ENCODE measurements around the gene CD52.
A peak's percentile ranks its signal among the peaks of the same experiment; 100 is the strongest.

The CD52 gene

GRCh38 chr1:26275580-26276431 lies 42.0 kb upstream of the CD52 start (continued):
- TF ChIP-seq ZNF2 (tag by site-specific recombination; IDR thresholded peaks at IDR 0.05) (0 out of 2 replicates have a peak, but pooled peaks have one; percentile 34), GLI2 (tag by site-specific recombination; IDR thresholded peaks at IDR 0.05; ENCODE audit: borderline replicate concordance, low read depth) (no peak), ZNF335 (tag by site-specific recombination; conservative IDR thresholded peaks at IDR 0.05) (peak; percentile 50), ZBTB21 (tag by site-specific recombination; IDR thresholded peaks at IDR 0.05) (no peak), IKZF3 (tag by site-specific recombination; IDR thresholded peaks at IDR 0.05) (peak; percentile 58), SP2 (tag by site-specific recombination; IDR thresholded peaks at IDR 0.05) (peak; percentile 53), EGR2 (tag by site-specific recombination; IDR thresholded peaks at IDR 0.05; ENCODE audit: low read depth) (peak; percentile 89), ZNF501 (tag by site-specific recombination; IDR thresholded peaks at IDR 0.05) (no peak), KLF10 (tag by site-specific recombination; IDR thresholded peaks at IDR 0.05) (0 out of 2 replicates have a peak, but pooled peaks have one; percentile 14), GLIS1 (tag by site-specific recombination; IDR thresholded peaks at IDR 0.05) (peak; percentile 22; the same call in 1 of the 2 replicates), ZNF600 (tag by site-specific recombination; IDR thresholded peaks at IDR 0.05) (peak; percentile 51; the same call in 1 of the 2 replicates), YY1 (tag by site-specific recombination; IDR thresholded peaks at IDR 0.05) (no peak), ZNF324 (tag by site-specific recombination; IDR thresholded peaks at IDR 0.05) (peak; percentile 30), ZNF26 (tag by site-specific recombination; IDR thresholded peaks at IDR 0.05) (no peak), SCRT2 (tag by site-specific recombination; IDR thresholded peaks at IDR 0.05) (peak; percentile 96), ZNF560 (tag by site-specific recombination; IDR thresholded peaks at IDR 0.05; ENCODE audit: borderline replicate concordance) (no peak), ZNF394 (tag by site-specific recombination; IDR thresholded peaks at IDR 0.05; ENCODE audit: borderline replicate concordance) (peak; percentile 61; the same call in 1 of the 2 replicates), ZNF155 (tag by site-specific recombination; IDR thresholded peaks at IDR 0.05) (no peak), KLF1 (tag by site-specific recombination; IDR thresholded peaks at IDR 0.05) (peak; percentile 56; the same call in 1 of the 2 replicates), ZFP3 (tag by site-specific recombination; IDR thresholded peaks at IDR 0.05; ENCODE audit: low read depth) (no peak), TRIM28 (IDR thresholded peaks at IDR 0.05; ENCODE audit: borderline replicate concordance, low read length) (peak; percentile 76), ZNF654 (tag by site-specific recombination; IDR thresholded peaks at IDR 0.05; ENCODE audit: low read depth) (peak; percentile 65), SCRT1 (tag by site-specific recombination; IDR thresholded peaks at IDR 0.05; ENCODE audit: borderline replicate concordance) (peak; percentile 95), ZNF398 (tag by site-specific recombination; IDR thresholded peaks at IDR 0.05) (peak; percentile 65), PATZ1 (tag by site-specific recombination; IDR thresholded peaks at IDR 0.05) (peak; percentile 27; the same call in 1 of the 2 replicates), ZNF561 (tag by site-specific recombination; IDR thresholded peaks at IDR 0.05; ENCODE audit: borderline replicate concordance) (peak; percentile 61; the same call in 1 of the 2 replicates), ZNF341 (tag by site-specific recombination; IDR thresholded peaks at IDR 0.05; ENCODE audit: low read depth) (no peak), ZNF664 (tag by site-specific recombination; IDR thresholded peaks at IDR 0.05) (no peak)
- TF ChIP-seq, protein P1, sequence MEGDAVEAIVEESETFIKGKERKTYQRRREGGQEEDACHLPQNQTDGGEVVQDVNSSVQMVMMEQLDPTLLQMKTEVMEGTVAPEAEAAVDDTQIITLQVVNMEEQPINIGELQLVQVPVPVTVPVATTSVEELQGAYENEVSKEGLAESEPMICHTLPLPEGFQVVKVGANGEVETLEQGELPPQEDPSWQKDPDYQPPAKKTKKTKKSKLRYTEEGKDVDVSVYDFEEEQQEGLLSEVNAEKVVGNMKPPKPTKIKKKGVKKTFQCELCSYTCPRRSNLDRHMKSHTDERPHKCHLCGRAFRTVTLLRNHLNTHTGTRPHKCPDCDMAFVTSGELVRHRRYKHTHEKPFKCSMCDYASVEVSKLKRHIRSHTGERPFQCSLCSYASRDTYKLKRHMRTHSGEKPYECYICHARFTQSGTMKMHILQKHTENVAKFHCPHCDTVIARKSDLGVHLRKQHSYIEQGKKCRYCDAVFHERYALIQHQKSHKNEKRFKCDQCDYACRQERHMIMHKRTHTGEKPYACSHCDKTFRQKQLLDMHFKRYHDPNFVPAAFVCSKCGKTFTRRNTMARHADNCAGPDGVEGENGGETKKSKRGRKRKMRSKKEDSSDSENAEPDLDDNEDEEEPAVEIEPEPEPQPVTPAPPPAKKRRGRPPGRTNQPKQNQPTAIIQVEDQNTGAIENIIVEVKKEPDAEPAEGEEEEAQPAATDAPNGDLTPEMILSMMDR (tag by site-specific recombination; IDR thresholded peaks at IDR 0.05): peak; percentile 80
- TF ChIP-seq, protein P2, sequence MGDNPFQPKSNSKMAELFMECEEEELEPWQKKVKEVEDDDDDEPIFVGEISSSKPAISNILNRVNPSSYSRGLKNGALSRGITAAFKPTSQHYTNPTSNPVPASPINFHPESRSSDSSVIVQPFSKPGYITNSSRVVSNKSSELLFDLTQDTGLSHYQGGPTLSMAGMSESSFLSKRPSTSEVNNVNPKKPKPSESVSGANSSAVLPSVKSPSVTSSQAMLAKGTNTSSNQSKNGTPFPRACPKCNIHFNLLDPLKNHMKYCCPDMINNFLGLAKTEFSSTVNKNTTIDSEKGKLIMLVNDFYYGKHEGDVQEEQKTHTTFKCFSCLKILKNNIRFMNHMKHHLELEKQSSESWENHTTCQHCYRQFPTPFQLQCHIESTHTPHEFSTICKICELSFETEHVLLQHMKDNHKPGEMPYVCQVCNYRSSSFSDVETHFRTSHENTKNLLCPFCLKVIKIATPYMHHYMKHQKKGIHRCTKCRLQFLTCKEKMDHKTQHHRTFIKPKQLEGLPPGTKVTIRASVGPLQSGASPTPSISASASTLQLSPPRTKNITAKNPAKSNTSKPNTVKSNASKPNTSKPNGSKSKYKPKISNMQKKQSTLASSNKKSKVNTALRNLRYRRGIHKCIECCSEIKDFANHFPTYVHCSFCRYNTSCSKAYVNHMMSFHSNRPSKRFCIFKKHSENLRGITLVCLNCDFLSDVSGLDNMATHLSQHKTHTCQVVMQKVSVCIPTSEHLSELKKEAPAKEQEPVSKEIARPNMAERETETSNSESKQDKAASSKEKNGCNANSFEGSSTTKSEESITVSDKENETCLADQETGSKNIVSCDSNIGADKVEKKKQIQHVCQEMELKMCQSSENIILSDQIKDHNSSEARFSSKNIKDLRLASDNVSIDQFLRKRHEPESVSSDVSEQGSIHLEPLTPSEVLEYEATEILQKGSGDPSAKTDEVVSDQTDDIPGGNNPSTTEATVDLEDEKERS (tag by site-specific recombination; IDR thresholded peaks at IDR 0.05): no peak

All from HEK293 (cell line).